H9 (cell line): Measurements from ENCODE around the gene LMOD1. TPM values are rescaled to one million over a fixed set of nuclear protein-coding genes. Genes with fewer than 3 reads are reported as not detected.
"Not testable (repeated sequence)": the region's sequence is repeated elsewhere in the genome, so short reads cannot be mapped to it uniquely, and the experiment has no call there.

ENCODE experiments used
- DNase-seq: peaks from one replicate; pipeline ENCODE4 v3.0.0-alpha.2; 2017
- H2AFZ ChIP-seq: one replicate; pipeline ENCODE4 v1.6.1; 2013; ENCODE audit warnings: mild to moderate bottlenecking, low read length, control low read depth, moderate library complexity
- H2AK5ac ChIP-seq: 2 replicates; pipeline ENCODE4 v1.6.1; 2013; ENCODE audit warnings: low read length, control low read depth, mixed read lengths; ENCODE audit not compliant: insufficient read length
- H2BK120ac ChIP-seq: one replicate; pipeline ENCODE4 v1.6.1; 2013; ENCODE audit warnings: low read depth, mild to moderate bottlenecking, low read length, control low read depth, inconsistent platforms; ENCODE audit not compliant: poor library complexity, severe bottlenecking
- H2BK12ac ChIP-seq: 2 replicates; pipeline ENCODE4 v1.6.1; 2013; ENCODE audit warnings: low read length, control low read depth, mixed read lengths, low read depth; ENCODE audit not compliant: insufficient read length
- H2BK15ac ChIP-seq: 2 replicates; pipeline ENCODE4 v1.6.1; 2013; ENCODE audit warnings: low read depth, low read length, control low read depth
- H2BK20ac ChIP-seq: one replicate; pipeline ENCODE4 v1.6.1; 2013; ENCODE audit warnings: low read depth, mild to moderate bottlenecking, low read length, control low read depth, inconsistent platforms; ENCODE audit not compliant: poor library complexity, severe bottlenecking
- H2BK5ac ChIP-seq: 2 replicates; pipeline ENCODE4 v1.6.1; 2013; ENCODE audit warnings: low read length, control low read depth, mixed read lengths; ENCODE audit not compliant: insufficient read length
- H3K14ac ChIP-seq: 2 replicates; pipeline ENCODE4 v1.6.1; 2013; ENCODE audit warnings: low read length, control low read depth; ENCODE audit not compliant: insufficient read depth
- H3K18ac ChIP-seq: 2 replicates; pipeline ENCODE4 v1.6.1; 2013; ENCODE audit warnings: low read depth, mild to moderate bottlenecking, mixed read lengths, low read length, control low read depth; ENCODE audit not compliant: insufficient read length
- H3K23ac ChIP-seq: 2 replicates; pipeline ENCODE4 v1.6.1; 2013; ENCODE audit warnings: low read length, control low read depth, mixed read lengths, low read depth; ENCODE audit not compliant: insufficient read length
- H3K23me2 ChIP-seq: 2 replicates; pipeline ENCODE4 v1.6.1; 2013; ENCODE audit warnings: low read depth, mild to moderate bottlenecking, mixed read lengths, low read length, control low read depth; ENCODE audit not compliant: insufficient read length, poor library complexity, severe bottlenecking
- H3K27ac ChIP-seq: 2 replicates; pipeline ENCODE4 v1.5.1; 2013; ENCODE audit warnings: low read length, control low read depth, mixed read lengths, low read depth; ENCODE audit not compliant: insufficient read length
- H3K27me3 ChIP-seq: 2 replicates; pipeline ENCODE4 v1.6.1; 2013; ENCODE audit warnings: low read length, control low read depth, inconsistent platforms; ENCODE audit not compliant: insufficient read depth
- H3K4ac ChIP-seq: 2 replicates; pipeline ENCODE4 v1.6.1; 2013; ENCODE audit warnings: low read depth, mild to moderate bottlenecking, control low read depth, inconsistent platforms, low read length, moderate library complexity
- H3K4me1 ChIP-seq: 2 replicates; pipeline ENCODE4 v1.6.1; 2013; ENCODE audit warnings: low read length, control low read depth, inconsistent platforms; ENCODE audit not compliant: insufficient read depth
- H3K4me2 ChIP-seq: 2 replicates; pipeline ENCODE4 v1.6.1; 2013; ENCODE audit warnings: low read length, control low read depth, mixed read lengths; ENCODE audit not compliant: insufficient read length, insufficient read depth
- H3K56ac ChIP-seq: 2 replicates; pipeline ENCODE4 v1.6.1; 2013; ENCODE audit warnings: low read depth, mild to moderate bottlenecking, mixed read lengths, low read length, control low read depth; ENCODE audit not compliant: insufficient read length
- H3K79me1 ChIP-seq: 2 replicates; pipeline ENCODE4 v1.6.1; 2013; ENCODE audit warnings: low read depth, mild to moderate bottlenecking, moderate library complexity, low read length, control low read depth, inconsistent platforms; ENCODE audit not compliant: insufficient read depth, poor library complexity, severe bottlenecking
- H3K79me2 ChIP-seq: 2 replicates; pipeline ENCODE4 v1.6.1; 2013; ENCODE audit warnings: low read length, control low read depth, inconsistent platforms; ENCODE audit not compliant: insufficient read depth
- H3K9ac ChIP-seq: 2 replicates; pipeline ENCODE4 v1.6.1; 2013; ENCODE audit warnings: low read length, control low read depth, mixed read lengths; ENCODE audit not compliant: insufficient read length; ENCODE audit errors: extremely low read depth
- H3K9me3 ChIP-seq: one replicate; pipeline ENCODE4 v1.6.1; 2013; ENCODE audit warnings: low read depth, low read length, inconsistent platforms; ENCODE audit not compliant: control insufficient read depth
- H3T11ph ChIP-seq: one replicate; pipeline ENCODE4 v1.6.1; 2013; ENCODE audit warnings: mild to moderate bottlenecking, low read length, control low read depth, inconsistent platforms
- H4K20me1 ChIP-seq: one replicate; pipeline ENCODE4 v1.6.1; 2013; ENCODE audit not compliant: control insufficient read depth, insufficient read length, insufficient read depth
- H4K5ac ChIP-seq: 2 replicates; pipeline ENCODE4 v1.6.1; 2013; ENCODE audit warnings: low read depth, mild to moderate bottlenecking, mixed read lengths, low read length, control low read depth; ENCODE audit not compliant: insufficient read length
- H4K8ac ChIP-seq: replicated peaks from 2 replicates; pipeline ENCODE4 v1.6.1; 2013; ENCODE audit warnings: low read length, control low read depth, mixed read lengths, low read depth; ENCODE audit not compliant: insufficient read length
- H4K91ac ChIP-seq: 2 replicates; pipeline ENCODE4 v1.6.1; 2013; ENCODE audit warnings: low read depth, mild to moderate bottlenecking, moderate library complexity, mixed read lengths, low read length, control low read depth; ENCODE audit not compliant: insufficient read length
- H3K27ac Mint-ChIP-seq, 3 experiments: 2 replicates in 2 of 3; 3 replicates in 1 of 3; pipeline ENCODE4 v1.8.0; 2020 to 2021; ENCODE audit warnings: mixed read lengths in 3 of 3, mild to moderate bottlenecking in 1 of 3, moderate library complexity in 1 of 3
- H3K27me3 Mint-ChIP-seq: 2 replicates; pipeline ENCODE4 v1.8.0; 2021; ENCODE audit warnings: low read depth, mild to moderate bottlenecking, moderate library complexity, mixed read lengths
- H3K36me3 Mint-ChIP-seq, 3 experiments: 2 replicates in 2 of 3; 3 replicates in 1 of 3; pipeline ENCODE4 v1.8.0; 2020 to 2021; ENCODE audit warnings: low read depth in 3 of 3, mixed read lengths in 3 of 3; ENCODE audit not compliant: insufficient read depth in 1 of 3
- H3K4me1 Mint-ChIP-seq, 2 experiments: 2 replicates each; pipeline ENCODE4 v1.8.0; 2020; ENCODE audit warnings: mixed read lengths in 2 of 2
- H3K4me3 Mint-ChIP-seq, 2 experiments: 2 replicates in 1 of 2; 3 replicates in 1 of 2; pipeline ENCODE4 v1.8.0; 2020 to 2021; ENCODE audit warnings: mild to moderate bottlenecking in 2 of 2, mixed read lengths in 2 of 2, moderate library complexity in 1 of 2
- H3K9me3 Mint-ChIP-seq, 2 experiments: 2 replicates in 1 of 2; 3 replicates in 1 of 2; pipeline ENCODE4 v1.8.0; 2020; ENCODE audit warnings: mild to moderate bottlenecking in 2 of 2, mixed read lengths in 2 of 2, moderate library complexity in 1 of 2
- WGBS: extraction: QIAGEN DNeasy Blood & Tissue Kit; methylation state at CpG from one replicate; pipeline ENCODE4 v1.1.7; 2013; ENCODE audit warnings: missing lambda C conversion rate, low lambda C conversion rate, mixed read lengths; ENCODE audit not compliant: insufficient read length; ENCODE audit errors: extremely low coverage; 5-methylcytosine and 5-hydroxymethylcytosine counted together
- total RNA-seq: library from RNA; stranded (reverse); gene quantifications from 2 replicates; pipeline ENCODE4 v1.2.1, GENCODE V29; 2021
- TF ChIP-seq, protein P1 (sequence below): fragments of 200-600 bp; sonication (generic); conservative IDR thresholded peaks from 3 replicates; pipeline ENCODE4 v1.8.0; 2021; ENCODE audit warnings: antibody characterized with exemption, mild to moderate bottlenecking

LMOD1 gene
- total RNA-seq, 1 experiment from 2014 or later = 0.31 TPM

DNA sequence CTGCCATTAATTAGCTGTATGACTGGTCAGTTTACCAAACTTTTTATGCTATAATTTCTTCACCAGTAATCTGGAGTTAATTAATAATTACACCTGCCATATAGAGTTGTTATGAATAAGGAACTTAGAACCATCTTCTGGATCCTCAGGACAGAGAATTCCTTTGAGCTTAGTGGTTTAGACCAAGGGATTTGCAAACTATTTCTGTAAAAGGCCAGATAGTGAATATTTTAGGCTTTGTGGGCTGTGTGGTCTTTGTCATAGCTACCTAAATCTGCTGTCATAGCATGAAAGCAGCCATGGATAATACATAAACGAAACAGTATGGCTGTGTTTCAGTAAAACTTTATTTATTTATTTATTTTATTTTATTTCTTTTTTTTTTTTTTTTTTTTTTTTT lies 17.9 kb upstream of the LMOD1 start:
- H3K4me2 ChIP-seq = no peak overlapping the region
- WGBS = no CpG with 5 or more reads among the region's 1 CpG
- no peaks in the 10 kb centered on the region for H3K4me1 ChIP-seq

DNA sequence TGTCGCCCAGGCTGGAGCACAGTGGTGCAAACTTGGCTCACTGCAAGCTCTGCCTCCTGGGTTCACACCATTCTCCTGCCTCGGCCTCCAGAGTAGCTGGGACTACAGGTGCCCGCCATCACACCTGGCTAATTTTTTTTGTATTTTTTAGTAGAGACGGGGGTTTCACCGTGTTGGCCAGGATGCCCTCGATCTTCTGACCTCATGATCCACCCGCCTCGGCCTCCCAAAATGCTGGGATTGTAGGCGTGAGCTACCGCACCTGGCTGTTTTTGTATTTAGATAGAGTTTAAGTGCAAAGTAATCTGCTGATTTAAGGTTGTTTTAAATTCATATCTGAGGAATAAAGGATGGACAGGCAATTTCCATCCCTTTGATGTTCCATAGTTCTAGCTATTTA lies 16.0 kb upstream of the LMOD1 start:
- H2BK15ac ChIP-seq = not testable (repeated sequence)

More for the DNA sequence above, 17.9 kb upstream of the LMOD1 start:
- TF ChIP-seq, protein P1, sequence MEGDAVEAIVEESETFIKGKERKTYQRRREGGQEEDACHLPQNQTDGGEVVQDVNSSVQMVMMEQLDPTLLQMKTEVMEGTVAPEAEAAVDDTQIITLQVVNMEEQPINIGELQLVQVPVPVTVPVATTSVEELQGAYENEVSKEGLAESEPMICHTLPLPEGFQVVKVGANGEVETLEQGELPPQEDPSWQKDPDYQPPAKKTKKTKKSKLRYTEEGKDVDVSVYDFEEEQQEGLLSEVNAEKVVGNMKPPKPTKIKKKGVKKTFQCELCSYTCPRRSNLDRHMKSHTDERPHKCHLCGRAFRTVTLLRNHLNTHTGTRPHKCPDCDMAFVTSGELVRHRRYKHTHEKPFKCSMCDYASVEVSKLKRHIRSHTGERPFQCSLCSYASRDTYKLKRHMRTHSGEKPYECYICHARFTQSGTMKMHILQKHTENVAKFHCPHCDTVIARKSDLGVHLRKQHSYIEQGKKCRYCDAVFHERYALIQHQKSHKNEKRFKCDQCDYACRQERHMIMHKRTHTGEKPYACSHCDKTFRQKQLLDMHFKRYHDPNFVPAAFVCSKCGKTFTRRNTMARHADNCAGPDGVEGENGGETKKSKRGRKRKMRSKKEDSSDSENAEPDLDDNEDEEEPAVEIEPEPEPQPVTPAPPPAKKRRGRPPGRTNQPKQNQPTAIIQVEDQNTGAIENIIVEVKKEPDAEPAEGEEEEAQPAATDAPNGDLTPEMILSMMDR = no peak
- H4K91ac ChIP-seq = no peak overlapping the region
- Mint-ChIP-seq H3K4me1 (no peaks in the 10 kb centered on the region), H3K4me3 (no peak overlapping the region), H3K36me3 (peaks cover 43 to 80% (median 79%) of the 10 kb centered on the region in 3 experiments), H3K9me3 (no peaks in the 10 kb centered on the region), H3K27me3 (no peaks in the 10 kb centered on the region), H3K27ac (no peak overlapping the region)
- H2BK5ac ChIP-seq = no peak overlapping the region
- H3K79me2 ChIP-seq = no peaks in the 10 kb centered on the region
- no peak overlapping the region for H2AK5ac ChIP-seq
- H3K9ac ChIP-seq = no peak overlapping the region
- no peaks in the 10 kb centered on the region for H3K9me3 ChIP-seq
- H3K14ac ChIP-seq = no peak overlapping the region
- H4K20me1 ChIP-seq = no peaks in the 10 kb centered on the region
- no peak overlapping the region for H4K8ac ChIP-seq
- no peak overlapping the region for H2BK15ac ChIP-seq
- no peak overlapping the region for H4K5ac ChIP-seq
- no peaks in the 10 kb centered on the region for H3K27me3 ChIP-seq
- no peak overlapping the region for H2BK120ac ChIP-seq
- no peak overlapping the region for H3K56ac ChIP-seq
- H3K18ac ChIP-seq = no peak overlapping the region
- H3K23ac ChIP-seq = no peak overlapping the region
- H3T11ph ChIP-seq = no peak overlapping the region
- H3K27ac ChIP-seq = no peak overlapping the region
- no peaks in the 10 kb centered on the region for H3K79me1 ChIP-seq
- H2AFZ ChIP-seq = no peak overlapping the region
- H2BK20ac ChIP-seq = no peak overlapping the region
- DNase-seq = no peak
- no peaks in the 10 kb centered on the region for H3K23me2 ChIP-seq
- no peak overlapping the region for H2BK12ac ChIP-seq
- no peak overlapping the region for H3K4ac ChIP-seq

More for the DNA sequence above, 16.0 kb upstream of the LMOD1 start:
- H3K27me3 Mint-ChIP-seq, H4K5ac ChIP-seq, H3K9me3 ChIP-seq, H2BK20ac ChIP-seq, H4K20me1 ChIP-seq, H3K27ac ChIP-seq, H3K4me3 Mint-ChIP-seq, H3K4me1 Mint-ChIP-seq, DNase-seq, H2AK5ac ChIP-seq, H2BK12ac ChIP-seq, H3K27ac Mint-ChIP-seq, H3K9ac ChIP-seq, H3K27me3 ChIP-seq, H3K4me1 ChIP-seq, H2BK5ac ChIP-seq, H3K23ac ChIP-seq, H2BK120ac ChIP-seq, H2AFZ ChIP-seq, H3K14ac ChIP-seq, H4K91ac ChIP-seq, H3K9me3 Mint-ChIP-seq, H4K8ac ChIP-seq, H3K4ac ChIP-seq, H3K18ac ChIP-seq, H3K79me2 ChIP-seq, H3T11ph ChIP-seq, H3K4me2 ChIP-seq, H3K23me2 ChIP-seq, H3K56ac ChIP-seq, H3K79me1 ChIP-seq: not testable (repeated sequence)
- peaks cover 51 to 80% (median 78%) of the 10 kb centered on the region in 3 experiments for H3K36me3 Mint-ChIP-seq
- WGBS = no CpG with 5 or more reads among the region's 10 CpGs
